Natural killer cell (primary cell): ENCODE results near the gene IGSF23. TPM values are rescaled to one million over a fixed set of nuclear protein-coding genes. Genes with fewer than 3 reads are reported as not detected.

Experiments used
- ATAC-seq, 3 donors: fragments of 150-1000 bp in 2 of 3; fragments of 200-7000 bp in 1 of 3; cut with Tn5 transposase; 1 replicate in 1 of 3; 2 replicates in 2 of 3; pipeline ENCODE4 v1.10.0; 2021; ENCODE audit warnings: mild to moderate bottlenecking in 2 of 3, moderate library complexity in 2 of 3
- DNase-seq, 2 donors: peaks; one replicate each; pipeline versions ENCODE4 v3.0.0 to v3.0.0-alpha.2; 2013 to 2021; ENCODE audit warnings: mixed read lengths in 1 of 2
- H3K27ac ChIP-seq: one replicate; pipeline ENCODE4 v1.5.1; 2013; ENCODE audit warnings: mild to moderate bottlenecking, low read length
- H3K27me3 ChIP-seq: one replicate; pipeline ENCODE4 v1.6.1; 2013; ENCODE audit warnings: low read length; ENCODE audit not compliant: control insufficient read depth, insufficient read depth
- H3K36me3 ChIP-seq: one replicate; pipeline ENCODE4 v1.6.1; 2013; ENCODE audit warnings: low read length; ENCODE audit not compliant: control insufficient read depth, insufficient read depth
- H3K4me1 ChIP-seq: one replicate; pipeline ENCODE4 v1.6.1; 2013; ENCODE audit warnings: low read length; ENCODE audit not compliant: control insufficient read depth, insufficient read depth
- H3K4me3 ChIP-seq: one replicate; pipeline ENCODE4 v1.5.1; 2013; ENCODE audit warnings: low read length
- H3K9me3 ChIP-seq: one replicate; pipeline ENCODE4 v1.6.1; 2013; ENCODE audit warnings: low read length; ENCODE audit not compliant: control insufficient read depth, insufficient read depth
- H3K27ac Mint-ChIP-seq, 2 donors: one replicate each; pipeline ENCODE4 v1.8.0; 2022; ENCODE audit warnings: mild to moderate bottlenecking in 2 of 2, mixed read lengths in 2 of 2, moderate library complexity in 1 of 2
- H3K27me3 Mint-ChIP-seq, 2 donors: one replicate each; pipeline ENCODE4 v1.8.0; 2022; ENCODE audit warnings: low read depth in 2 of 2, mixed read lengths in 2 of 2
- H3K36me3 Mint-ChIP-seq: one replicate; pipeline ENCODE4 v1.8.0; 2022; ENCODE audit warnings: mixed read lengths
- H3K4me1 Mint-ChIP-seq, 2 donors: one replicate each; pipeline ENCODE4 v1.8.0; 2022; ENCODE audit warnings: mixed read lengths in 2 of 2
- H3K4me3 Mint-ChIP-seq: one replicate; pipeline ENCODE4 v1.8.0; 2022; ENCODE audit warnings: mild to moderate bottlenecking, moderate library complexity, mixed read lengths
- H3K9me3 Mint-ChIP-seq, 2 donors: one replicate each; pipeline ENCODE4 v1.8.0; 2022; ENCODE audit warnings: mixed read lengths in 2 of 2
- CTCF ChIP-seq: fragments of 200-600 bp; IDR thresholded peaks from one replicate; pipeline ENCODE4 v1.8.0; 2022; ENCODE audit warnings: antibody characterized with exemption
- WGBS: methylation state at CpG from one replicate; pipeline ENCODE4 v1.1.7; 2013; ENCODE audit warnings: missing lambda C conversion rate; ENCODE audit not compliant: insufficient coverage; 5-methylcytosine and 5-hydroxymethylcytosine counted together
- intact Hi-C: fragments of 100-400 bp; cut with micrococcal nuclease; formaldehyde crosslinking; loops from one replicate; pipeline ENCODE4 v1.14.2; 2022
- total RNA-seq, 4 donors: library from RNA; stranded (reverse); fragments of 120-200 nt in 1 of 4; gene quantifications; one replicate each; pipeline versions ENCODE4 v1.2.3 to v1.2.4, GENCODE V29; 2013 to 2022

The IGSF23 gene
- total RNA-seq, 3 donors from 2014 or later (not counting 1 experiment from before 2014, with no cell fraction given): not detected

- ATAC-seq: no peak
- no peak overlapping the region for H3K27ac Mint-ChIP-seq
- no peaks in the 10 kb centered on the region for H3K27me3 ChIP-seq
- H3K4me3 Mint-ChIP-seq: no peak overlapping the region
- H3K36me3 Mint-ChIP-seq: no peaks in the 10 kb centered on the region
- H3K27ac ChIP-seq: no peak overlapping the region
- H3K4me3 ChIP-seq: no peak overlapping the region
- H3K4me1 Mint-ChIP-seq: peaks cover 23% of the 10 kb centered on the region in 2 donors
- H3K9me3 Mint-ChIP-seq: peaks cover 0 to 2% of the 10 kb centered on the region in 2 donors
- no peaks in the 10 kb centered on the region for H3K36me3 ChIP-seq
- no peaks in the 10 kb centered on the region for H3K27me3 Mint-ChIP-seq
- H3K9me3 ChIP-seq: no peaks in the 10 kb centered on the region
- TF ChIP-seq CTCF: no peak
- WGBS: 72% methylated on average over 2 of the region's 2 CpGs
- intact Hi-C loops: no loop called here
- DNase-seq: no peak
- H3K4me1 ChIP-seq: peaks cover 24% of the 10 kb centered on the region
Observed at GRCh38 chr19:44611812-44612295, 1.5 kb upstream of the IGSF23 start.

GRCh38 chr19:44614313-44614712 lies 950 bp downstream of the IGSF23 start:
- Histone ChIP-seq H3K4me1 (peaks cover 11% of the 10 kb centered on the region), H3K27me3 (no peaks in the 10 kb centered on the region), H3K36me3 (no peaks in the 10 kb centered on the region), H3K4me3 (no peak overlapping the region), H3K27ac (no peak overlapping the region), H3K9me3 (no peaks in the 10 kb centered on the region)
- H3K9me3 Mint-ChIP-seq: no peaks in the 10 kb centered on the region
- intact Hi-C loops: no loop called here
- ATAC-seq (no peak), DNase-seq (no peak)
- peaks cover 3 to 12% of the 10 kb centered on the region in 2 donors for H3K4me1 Mint-ChIP-seq
- H3K27ac Mint-ChIP-seq: no peak overlapping the region
- H3K36me3 Mint-ChIP-seq: no peaks in the 10 kb centered on the region
- H3K4me3 Mint-ChIP-seq: no peak overlapping the region
- H3K27me3 Mint-ChIP-seq: no peaks in the 10 kb centered on the region
- TF ChIP-seq CTCF: no peak
- WGBS: 96% methylated on average over 8 of the region's 10 CpGs

- H3K27ac ChIP-seq: no peak overlapping the region
- Mint-ChIP-seq H3K9me3 (no peaks in the 10 kb centered on the region), H3K4me1 (peaks cover 0 to 15% of the 10 kb centered on the region in 2 donors), H3K4me3 (no peak overlapping the region), H3K36me3 (no peaks in the 10 kb centered on the region), H3K27ac (no peak overlapping the region), H3K27me3 (no peaks in the 10 kb centered on the region)
- no peaks in the 10 kb centered on the region for H3K9me3 ChIP-seq
- no peak for TF ChIP-seq CTCF
- H3K4me1 ChIP-seq: peaks cover 5% of the 10 kb centered on the region
- intact Hi-C loops: no loop called here
- H3K27me3 ChIP-seq: no peaks in the 10 kb centered on the region
- ATAC-seq: no peak
- no peak overlapping the region for H3K4me3 ChIP-seq
- WGBS: 19% methylated on average over 3 of the region's 5 CpGs
- no peaks in the 10 kb centered on the region for H3K36me3 ChIP-seq
- no peak for DNase-seq
Observed at GRCh38 chr19:44615863-44616247, 2.5 kb downstream of the IGSF23 start.

GRCh38 chr19:44617110-44617880 lies 3.9 kb downstream of the IGSF23 start:
- no peak overlapping the region for H3K4me3 Mint-ChIP-seq
- peaks cover 5% of the 10 kb centered on the region for H3K4me1 ChIP-seq
- WGBS: 77% methylated on average over 4 of the region's 8 CpGs
- H3K9me3 ChIP-seq: no peaks in the 10 kb centered on the region
- H3K4me1 Mint-ChIP-seq: peaks cover 0 to 15% of the 10 kb centered on the region in 2 donors
- H3K36me3 ChIP-seq: no peaks in the 10 kb centered on the region
- H3K27me3 Mint-ChIP-seq: no peaks in the 10 kb centered on the region
- H3K4me3 ChIP-seq: no peak overlapping the region
- H3K27ac ChIP-seq: no peak overlapping the region
- H3K27me3 ChIP-seq: no peaks in the 10 kb centered on the region
- no peak overlapping the region for H3K27ac Mint-ChIP-seq
- no peak for DNase-seq
- no peaks in the 10 kb centered on the region for H3K36me3 Mint-ChIP-seq
- intact Hi-C loops: no loop called here
- no peaks in the 10 kb centered on the region for H3K9me3 Mint-ChIP-seq
- no peak for ATAC-seq
- no peak for TF ChIP-seq CTCF
